ENCODE measurements around the gene EXOSC5. TPM values are rescaled to one million over a fixed set of nuclear protein-coding genes. Genes with fewer than 3 reads are reported as not detected.
"Not testable (repeated sequence)": the region's sequence is repeated elsewhere in the genome, so short reads cannot be mapped to it uniquely, and the experiment has no call there.

EXOSC5 gene
- total RNA-seq, 2 experiments from 2014 or later = 40.0 to 55.8 TPM

DNA sequence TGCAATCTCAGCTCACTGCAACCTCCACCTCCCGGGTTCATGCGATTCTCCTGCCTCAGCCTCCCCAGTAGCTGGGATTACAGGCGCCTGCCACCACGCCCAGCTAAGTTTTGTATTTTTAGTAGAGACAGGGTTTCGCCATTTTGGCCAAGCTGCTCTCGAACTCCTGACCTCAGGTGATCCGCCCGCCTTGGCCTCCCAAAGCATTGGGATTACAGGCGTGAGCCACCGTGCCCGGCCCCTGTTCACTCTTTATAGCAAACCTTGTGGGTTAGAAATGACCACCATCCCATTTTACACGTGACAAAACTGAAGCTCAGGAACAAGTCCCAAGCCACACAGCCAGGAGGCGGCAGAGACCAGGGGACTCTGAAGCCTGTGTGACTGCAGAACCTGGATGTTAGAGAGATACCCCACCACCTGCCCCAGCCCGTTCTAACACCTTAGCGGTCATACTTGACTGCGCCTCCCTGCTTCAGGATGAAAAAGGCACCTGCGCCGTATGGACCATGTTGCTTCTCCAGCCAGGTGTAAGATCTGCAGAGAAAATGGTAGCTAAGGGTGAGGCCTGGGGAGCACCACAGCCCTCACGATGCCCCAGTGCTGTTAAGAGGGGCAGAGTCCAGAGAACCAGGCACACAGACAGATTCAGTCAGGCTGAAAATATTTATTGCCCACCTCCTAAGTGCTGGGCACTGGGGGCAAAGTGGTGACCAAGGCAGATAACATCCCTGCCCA is 38.9 kb upstream of the EXOSC5 start:
- TF ChIP-seq, protein P1, sequence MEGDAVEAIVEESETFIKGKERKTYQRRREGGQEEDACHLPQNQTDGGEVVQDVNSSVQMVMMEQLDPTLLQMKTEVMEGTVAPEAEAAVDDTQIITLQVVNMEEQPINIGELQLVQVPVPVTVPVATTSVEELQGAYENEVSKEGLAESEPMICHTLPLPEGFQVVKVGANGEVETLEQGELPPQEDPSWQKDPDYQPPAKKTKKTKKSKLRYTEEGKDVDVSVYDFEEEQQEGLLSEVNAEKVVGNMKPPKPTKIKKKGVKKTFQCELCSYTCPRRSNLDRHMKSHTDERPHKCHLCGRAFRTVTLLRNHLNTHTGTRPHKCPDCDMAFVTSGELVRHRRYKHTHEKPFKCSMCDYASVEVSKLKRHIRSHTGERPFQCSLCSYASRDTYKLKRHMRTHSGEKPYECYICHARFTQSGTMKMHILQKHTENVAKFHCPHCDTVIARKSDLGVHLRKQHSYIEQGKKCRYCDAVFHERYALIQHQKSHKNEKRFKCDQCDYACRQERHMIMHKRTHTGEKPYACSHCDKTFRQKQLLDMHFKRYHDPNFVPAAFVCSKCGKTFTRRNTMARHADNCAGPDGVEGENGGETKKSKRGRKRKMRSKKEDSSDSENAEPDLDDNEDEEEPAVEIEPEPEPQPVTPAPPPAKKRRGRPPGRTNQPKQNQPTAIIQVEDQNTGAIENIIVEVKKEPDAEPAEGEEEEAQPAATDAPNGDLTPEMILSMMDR (conservative IDR thresholded peaks at IDR 0.05; ENCODE audit: low read length) = no peak
- no peak for TF ChIP-seq EZH2phosphoT487 (IDR thresholded peaks at IDR 0.05; ENCODE audit: borderline replicate concordance, low read depth, low read length)
- intact Hi-C loops (cut with micrococcal nuclease; ENCODE audit: unreplicated experiment) = no loop called here
- POLR2A ChIA-PET = interaction anchor here (0.6 kb wide), 1 partner anchor 1000 kb away, joined by 5 read pairs; no protein-coding TSS in a partner anchor

DNA sequence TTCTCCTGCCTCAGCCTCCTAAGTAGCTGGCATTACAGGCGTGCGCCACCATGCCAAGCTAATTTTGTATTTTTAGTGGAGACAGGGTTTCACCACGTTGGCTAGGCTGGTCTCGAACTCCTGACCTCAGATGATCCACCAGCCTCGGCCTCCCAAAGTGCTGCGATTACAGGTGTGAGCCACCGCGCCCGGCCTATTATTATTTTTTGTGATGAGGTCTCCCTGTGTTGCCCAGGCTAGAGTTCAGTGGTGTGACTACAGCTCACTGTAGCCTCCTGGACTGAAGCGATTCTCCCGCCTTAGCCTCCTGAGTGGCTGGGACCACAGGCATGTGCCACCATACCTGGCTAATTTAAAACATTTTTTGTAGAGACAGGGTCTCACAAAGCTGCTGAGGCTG is 38.2 kb upstream of the EXOSC5 start:
- intact Hi-C loops (cut with micrococcal nuclease; ENCODE audit: unreplicated experiment); H3K9me2 ChIP-seq (ENCODE audit: insufficient read depth, low read length); H3K4me3 ChIP-seq (ENCODE audit: low read depth, low read length, poor library complexity, severe bottlenecking); BruUV-seq (replicated peaks); H3K4me2 ChIP-seq (ENCODE audit: low read length); POLR2A ChIA-PET; H3K9me3 ChIP-seq (ENCODE audit: low read length); H3K27ac ChIP-seq (ENCODE audit: low read depth, low read length, poor library complexity, severe bottlenecking); H4K20me1 ChIP-seq (ENCODE audit: insufficient read depth, low read length); DNase-seq (ENCODE audit: low spot score); H2AFZ ChIP-seq (ENCODE audit: low read length): not testable (repeated sequence)
- CTCF ChIA-PET (ENCODE audit: unreplicated experiment) = interaction anchor here (0.8 kb wide), 1 partner anchor 14 kb away, joined by 6 read pairs; no protein-coding TSS in a partner anchor
- Histone ChIP-seq H3K4me1 (ENCODE audit: insufficient read depth, low read length, poor library complexity, severe bottlenecking) (peaks cover 12% of the 10 kb centered on the region), H3K36me3 (ENCODE audit: insufficient read depth, low read length) (peaks cover 45% of the 10 kb centered on the region), H3K79me2 (ENCODE audit: insufficient read depth, low read depth, low read length) (peaks cover 16% of the 10 kb centered on the region; the same call in 1 of the 2 replicates)

More for the DNA sequence above, 38.9 kb upstream of the EXOSC5 start:
- no TSS peak for BruUV-seq (replicated peaks)
- Histone ChIP-seq H3K4me2 (ENCODE audit: low read length) (no peak overlapping the region), H4K20me1 (ENCODE audit: insufficient read depth, low read length) (no peaks in the 10 kb centered on the region), H3K9me2 (ENCODE audit: insufficient read depth, low read length) (no peaks in the 10 kb centered on the region), H3K27ac (ENCODE audit: low read depth, low read length, poor library complexity, severe bottlenecking) (no peak overlapping the region), H3K36me3 (ENCODE audit: insufficient read depth, low read length) (peaks cover 40% of the 10 kb centered on the region), H2AFZ (ENCODE audit: low read length) (no peak overlapping the region), H3K4me1 (ENCODE audit: insufficient read depth, low read length, poor library complexity, severe bottlenecking) (peaks cover 12% of the 10 kb centered on the region), H3K79me2 (ENCODE audit: insufficient read depth, low read depth, low read length) (peaks cover 16% of the 10 kb centered on the region; the same call in 1 of the 2 replicates), H3K9me3 (ENCODE audit: low read length) (no peaks in the 10 kb centered on the region), H3K4me3 (ENCODE audit: low read depth, low read length, poor library complexity, severe bottlenecking) (no peak overlapping the region)
- no peak for DNase-seq (ENCODE audit: low spot score)
- CTCF ChIA-PET (ENCODE audit: unreplicated experiment) = interaction anchor here (0.8 kb wide), 1 partner anchor 13 kb away, joined by 6 read pairs; no protein-coding TSS in a partner anchor

DNA sequence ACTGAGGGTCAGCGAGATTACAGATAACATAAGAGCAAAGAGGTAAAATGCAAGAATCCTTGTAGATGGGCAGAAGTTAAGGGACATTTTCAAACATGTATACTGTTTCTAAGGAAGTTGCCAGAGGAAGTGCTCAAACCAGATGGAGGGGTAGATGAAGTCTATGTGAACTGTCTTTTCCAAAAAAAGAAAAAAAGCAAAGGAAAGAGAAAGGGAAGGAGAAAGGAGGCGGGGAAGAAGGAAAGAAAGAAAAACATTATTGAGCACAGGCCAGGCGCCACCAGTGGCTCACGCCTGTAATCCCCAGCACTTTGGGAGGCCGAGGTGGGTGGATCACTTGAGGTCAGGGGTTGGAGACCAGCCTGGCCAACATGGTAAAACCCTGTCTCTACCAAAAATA is 37.3 kb upstream of the EXOSC5 start:
- Histone ChIP-seq H3K4me2 (ENCODE audit: low read length) (no peak overlapping the region), H3K79me2 (ENCODE audit: insufficient read depth, low read depth, low read length) (peaks cover 16% of the 10 kb centered on the region; the same call in 1 of the 2 replicates), H3K27ac (ENCODE audit: low read depth, low read length, poor library complexity, severe bottlenecking) (no peak overlapping the region), H3K36me3 (ENCODE audit: insufficient read depth, low read length) (peaks cover 45% of the 10 kb centered on the region), H3K9me3 (ENCODE audit: low read length) (no peaks in the 10 kb centered on the region), H3K4me3 (ENCODE audit: low read depth, low read length, poor library complexity, severe bottlenecking) (no peak overlapping the region), H3K9me2 (ENCODE audit: insufficient read depth, low read length) (no peaks in the 10 kb centered on the region), H3K4me1 (ENCODE audit: insufficient read depth, low read length, poor library complexity, severe bottlenecking) (peaks cover 8% of the 10 kb centered on the region), H2AFZ (ENCODE audit: low read length) (no peak overlapping the region), H4K20me1 (ENCODE audit: insufficient read depth, low read length) (no peaks in the 10 kb centered on the region)
- intact Hi-C loops (cut with micrococcal nuclease; ENCODE audit: unreplicated experiment) = no loop called here
- no peak for DNase-seq (ENCODE audit: low spot score)
- ChIA-PET POLR2A (interaction anchor here (0.6 kb wide), 1 partner anchor 11 kb away, joined by 4 read pairs; no protein-coding TSS in a partner anchor), CTCF (ENCODE audit: unreplicated experiment) (no interaction called here)
- TF ChIP-seq, protein P1 (conservative IDR thresholded peaks at IDR 0.05; ENCODE audit: low read length) = no peak
- no peak for TF ChIP-seq EZH2phosphoT487 (IDR thresholded peaks at IDR 0.05; ENCODE audit: borderline replicate concordance, low read depth, low read length)
- no TSS peak for BruUV-seq (replicated peaks)
